Measurements from ENCODE around the gene CACNA1S.

The CACNA1S gene

DNA sequence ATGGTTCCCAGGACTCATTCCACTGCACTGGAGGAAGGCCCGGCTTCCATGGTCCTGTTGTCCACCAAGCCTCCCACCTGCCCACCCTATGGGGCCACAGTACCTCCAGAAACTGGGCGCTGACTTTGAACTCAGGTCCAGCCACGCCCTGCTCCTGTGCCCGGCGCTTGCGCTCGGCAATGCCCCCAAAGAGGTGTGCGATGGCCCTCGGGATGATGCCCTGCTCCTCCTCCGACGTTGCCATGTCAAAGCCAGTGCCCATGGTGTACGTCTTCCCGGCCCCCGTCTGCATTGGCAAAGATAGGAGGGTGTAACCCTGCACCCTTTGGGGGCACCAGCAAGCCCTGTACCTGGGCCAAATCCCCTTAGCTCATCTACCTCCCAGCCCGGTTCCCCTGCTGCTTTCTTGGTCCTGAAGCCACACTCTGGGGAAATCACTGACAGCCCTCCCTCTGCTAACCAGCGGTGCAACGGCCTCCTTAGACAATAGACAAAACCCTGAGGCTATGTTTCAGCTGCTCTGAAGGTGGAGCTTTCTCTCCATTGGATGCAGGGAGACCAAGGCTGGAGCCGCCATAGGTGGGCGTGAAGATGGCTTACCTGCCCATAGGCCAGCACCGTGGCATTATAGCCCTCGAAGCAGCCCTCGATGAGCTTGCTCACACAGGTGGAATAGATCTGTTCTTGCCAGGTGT, 103.4 kb downstream of the CACNA1S start:
- DNase-seq, result no peak

DNA sequence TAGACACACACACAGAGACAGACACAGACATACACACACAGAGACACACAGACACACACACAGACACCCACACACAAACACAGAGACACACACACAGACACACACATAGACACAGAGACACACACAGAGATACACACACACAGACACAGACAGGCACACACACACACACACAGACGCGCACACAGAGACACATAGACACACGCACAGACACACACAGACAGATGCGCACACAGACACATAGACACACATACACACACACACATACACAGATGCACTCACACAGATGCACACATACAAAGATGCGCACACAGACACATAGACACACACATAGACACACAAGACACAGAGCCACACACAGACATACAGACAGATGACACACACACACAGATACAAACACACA, 104.7 kb downstream of the CACNA1S start:
- no peak for DNase-seq

DNA sequence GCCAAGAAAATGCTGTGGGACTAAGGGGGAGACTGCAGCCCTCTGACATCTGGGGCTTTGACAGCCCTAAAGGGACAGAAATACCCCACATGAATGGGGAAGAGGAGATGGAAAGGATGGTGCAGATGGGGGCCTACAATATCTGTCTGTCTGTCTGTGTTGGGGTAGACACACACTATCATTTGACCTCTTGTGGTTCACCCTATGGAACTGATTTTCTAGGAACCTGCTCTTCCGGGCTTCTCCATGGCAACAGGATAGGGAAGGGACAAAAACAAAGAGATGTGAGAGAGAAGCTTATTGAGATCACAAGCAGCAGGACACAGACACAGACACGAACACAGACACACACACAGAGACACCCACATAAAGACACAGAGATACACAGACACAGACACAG, 105.8 kb downstream of the CACNA1S start:
- DNase-seq, result no peak

DNA sequence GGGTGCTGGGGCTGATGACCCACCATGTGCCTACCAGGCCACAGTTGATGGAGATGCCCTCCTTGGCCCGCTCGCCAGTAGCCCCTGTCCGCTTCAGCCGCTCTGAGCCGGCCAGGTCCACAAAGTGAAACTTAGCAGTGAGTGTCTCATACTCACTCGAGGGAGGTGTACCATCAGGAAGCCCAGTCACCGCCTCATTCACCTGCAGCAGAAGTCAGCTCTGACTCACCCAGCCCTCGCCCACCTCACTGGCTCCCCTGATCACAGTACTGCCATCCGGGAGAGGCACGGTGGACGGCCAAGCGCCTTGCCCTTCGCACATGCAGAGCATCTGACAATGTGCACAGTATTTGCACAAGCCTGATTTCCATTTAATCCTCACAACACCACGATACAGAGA, 107.5 kb downstream of the CACNA1S start:
- DNase-seq, result no peak

DNA sequence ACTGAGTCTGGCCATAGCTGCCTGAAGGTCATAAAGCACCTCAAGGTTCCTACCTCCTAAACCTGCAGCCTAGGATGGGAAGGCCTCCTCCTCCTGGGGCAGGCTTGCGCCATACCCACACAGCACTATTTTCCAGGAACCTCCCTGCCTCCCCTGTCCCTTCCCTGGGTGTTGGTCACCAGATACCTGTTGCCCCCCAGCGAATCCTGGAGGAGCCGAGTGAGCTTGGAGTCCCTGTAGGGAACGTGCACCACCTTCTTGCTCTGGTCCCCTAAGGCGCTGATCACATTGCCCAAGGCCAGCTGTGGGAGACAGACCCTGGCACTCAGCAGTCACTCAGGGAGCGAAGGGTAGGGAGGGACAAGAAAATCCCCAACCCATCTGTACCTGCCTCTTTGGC, 108.1 kb downstream of the CACNA1S start:
- no peak for DNase-seq

DNA sequence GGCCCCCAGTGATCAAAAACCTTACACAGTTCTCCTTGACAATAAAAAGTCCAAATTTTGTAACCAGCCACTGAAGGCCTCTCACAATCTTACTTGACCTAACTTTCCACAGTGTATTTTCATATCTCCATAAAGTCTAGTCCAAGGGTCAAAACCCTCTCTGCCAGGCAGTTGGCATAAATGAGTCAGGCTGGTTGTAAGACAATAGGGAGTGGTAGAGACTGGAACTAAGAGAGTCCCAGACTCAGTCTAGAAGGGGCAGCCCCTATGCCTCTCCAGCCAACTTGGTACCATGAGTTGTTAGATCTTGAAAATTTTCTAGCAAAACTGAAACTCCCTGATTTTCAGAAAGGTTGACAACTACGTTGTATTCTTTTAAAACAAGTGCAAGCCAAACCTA, 109.7 kb downstream of the CACNA1S start:
- DNase-seq, result no peak

DNA sequence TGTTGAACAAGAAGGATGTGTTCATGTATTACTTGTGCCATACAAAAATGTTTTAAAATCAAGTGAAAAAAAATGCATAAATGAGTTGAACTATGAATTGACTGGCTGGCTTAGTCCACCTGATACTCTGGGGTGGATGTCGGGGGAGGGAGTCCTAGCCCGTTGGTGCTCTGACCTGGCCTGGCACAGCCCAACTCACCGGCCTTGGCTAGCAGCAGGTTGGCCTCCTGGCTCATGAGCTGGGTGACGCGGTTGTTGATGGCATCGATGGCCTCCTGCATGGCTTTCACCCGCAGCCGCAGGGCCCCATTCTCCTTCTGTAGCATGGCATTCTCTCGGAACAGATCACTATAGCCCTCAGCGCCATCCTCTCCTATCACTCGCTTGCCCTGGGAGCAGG, 110.3 kb downstream of the CACNA1S start:
- no peak for DNase-seq

DNA sequence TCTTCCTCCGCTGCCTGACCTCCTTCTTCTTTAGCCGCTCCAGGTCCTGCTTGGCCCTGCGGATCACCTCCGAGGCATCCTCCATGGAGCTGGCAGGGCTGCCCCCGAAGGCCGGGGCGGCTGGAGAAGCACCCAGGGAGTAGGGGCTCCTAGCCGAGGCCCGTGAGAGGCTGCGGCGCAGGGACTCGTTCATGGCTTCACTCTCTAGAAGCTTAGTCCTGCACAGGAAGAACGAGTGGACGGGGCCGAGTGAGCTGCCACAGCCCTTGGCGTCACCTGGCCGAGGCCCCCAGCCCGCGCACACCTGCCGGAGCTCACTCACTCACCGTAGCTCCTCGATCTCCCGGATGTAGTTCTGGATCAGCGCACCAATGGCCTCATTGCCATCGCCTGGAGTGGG, 111.8 kb downstream of the CACNA1S start:
- no peak for DNase-seq

DNA sequence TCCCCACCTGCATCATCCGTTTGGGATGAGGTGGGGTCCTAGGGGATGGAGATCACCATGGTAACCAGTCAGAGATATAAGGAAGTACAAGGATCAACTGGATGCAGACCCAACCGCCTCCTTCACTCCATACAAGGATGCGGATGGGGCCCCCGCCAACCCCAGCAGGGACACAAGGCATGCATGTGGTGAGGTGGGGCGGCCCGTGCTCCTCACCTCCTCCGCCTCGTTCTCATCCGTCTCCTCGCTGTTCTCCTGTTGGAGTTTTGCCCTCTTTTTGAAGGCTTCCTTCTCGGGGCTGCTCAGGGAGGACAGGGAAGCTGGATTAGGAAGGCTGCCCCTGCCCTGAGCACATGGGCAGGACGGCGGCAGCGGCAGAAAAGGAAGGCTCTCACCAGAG, 112.6 kb downstream of the CACNA1S start:
- no peak for DNase-seq

DNA sequence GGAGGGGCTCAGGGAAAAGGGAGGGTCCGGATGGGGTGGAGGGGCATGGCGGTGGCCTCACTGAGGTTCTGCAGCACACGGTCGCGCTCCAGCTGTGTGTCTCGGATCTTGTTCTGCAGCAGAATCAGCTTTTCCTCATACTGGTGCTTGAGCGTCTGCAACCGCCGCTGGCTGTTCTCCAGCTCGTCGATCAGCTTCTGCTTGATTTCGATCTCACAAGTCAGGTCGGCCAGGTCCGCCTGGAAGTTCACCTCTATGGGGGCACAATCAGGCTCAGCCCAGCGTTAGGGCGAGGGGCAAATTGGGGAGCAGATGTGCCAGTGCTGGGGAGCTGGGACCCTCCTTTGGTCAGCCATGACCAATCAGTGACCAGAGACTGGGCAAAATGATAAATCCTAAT, 113.9 kb downstream of the CACNA1S start:
- DNase-seq, result no peak

DNA sequence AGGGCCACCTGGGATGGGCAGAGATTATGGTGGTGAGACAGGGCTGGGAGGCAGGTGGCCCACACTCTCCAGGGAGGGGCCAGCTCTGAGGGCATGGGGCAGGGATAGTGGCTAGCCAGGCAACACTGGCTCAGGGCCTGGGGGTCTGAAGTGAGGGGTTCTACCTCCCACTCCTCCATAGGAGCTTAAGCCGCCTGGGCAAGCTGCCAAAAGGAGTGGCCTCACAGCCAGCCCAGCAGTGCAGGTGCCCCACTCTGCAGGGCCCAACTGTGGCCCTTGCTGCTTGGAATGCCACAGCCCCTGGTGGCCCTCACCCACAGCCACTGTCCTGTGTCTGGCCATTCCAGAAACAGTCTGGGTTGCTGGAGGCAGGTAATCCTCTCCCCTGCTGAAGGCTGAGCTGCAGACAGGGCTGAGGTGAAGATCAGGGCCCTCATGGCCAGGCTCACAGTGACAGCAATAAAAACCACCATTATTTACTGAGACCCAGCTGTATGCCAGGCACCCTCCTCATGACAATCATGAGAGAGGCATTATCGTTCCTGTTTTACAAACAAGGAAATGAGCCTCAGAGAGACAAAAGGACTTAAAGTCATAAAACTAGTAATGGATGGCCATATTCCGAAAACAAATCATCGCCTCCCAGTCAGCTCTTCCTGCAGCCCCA, 119.7 kb downstream of the CACNA1S start:
- no peak for DNase-seq

DNA sequence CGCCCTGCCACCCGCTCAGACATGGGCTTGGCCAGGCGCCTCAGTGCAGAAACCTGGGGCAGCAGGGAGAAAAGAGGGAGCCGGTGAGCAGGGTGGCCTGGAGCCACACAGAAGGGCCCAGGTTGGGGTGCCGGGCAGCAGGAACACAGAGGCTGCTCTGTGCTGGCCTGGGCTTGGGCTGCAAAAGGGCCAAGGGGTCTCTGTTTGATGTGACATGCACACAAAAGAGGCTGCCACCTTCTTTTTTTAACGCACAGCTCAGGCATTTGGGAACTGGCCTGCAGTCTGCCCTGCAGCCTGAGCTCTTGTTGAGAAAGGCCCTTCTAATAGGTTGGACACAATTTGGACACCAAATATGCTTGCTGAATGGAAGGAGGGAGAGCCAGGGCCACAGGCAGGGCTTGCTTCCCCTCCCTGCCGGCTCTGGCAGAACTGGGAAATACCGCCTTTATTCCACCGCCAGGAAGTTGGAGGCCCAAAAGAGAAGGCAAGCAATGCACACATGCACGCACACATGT, 121.1 kb downstream of the CACNA1S start:
- DNase-seq, result no peak

DNA sequence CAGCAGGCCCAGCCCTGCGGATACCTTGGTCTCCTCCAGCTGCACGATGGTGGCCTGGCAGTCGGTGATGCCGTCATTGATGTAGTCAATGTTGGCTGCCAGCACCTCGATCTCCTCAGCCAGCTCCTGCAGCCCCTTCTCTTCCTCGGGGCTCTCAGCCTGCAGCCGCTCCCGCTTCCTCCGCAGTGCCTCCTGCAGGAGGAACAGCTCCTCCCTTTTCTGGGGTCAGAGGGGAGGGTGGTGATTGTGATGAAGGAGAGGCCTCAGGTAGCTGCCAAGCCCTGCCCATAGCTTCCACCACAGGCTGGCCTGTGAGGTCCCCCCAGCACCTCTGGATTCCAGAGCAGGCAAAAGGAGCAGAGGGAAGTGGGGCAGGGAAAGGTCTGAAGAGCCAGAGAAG, 122.1 kb downstream of the CACNA1S start:
- DNase-seq, result no peak
